Activated CD4-positive, CD25-positive, alpha-beta regulatory T cell (primary cell): ENCODE measurements around the gene HIVEP1.
"Not testable (repeated sequence)": the region's sequence is repeated elsewhere in the genome, so short reads cannot be mapped to it uniquely, and the experiment has no call there.

Source experiments
- DNase-seq, 4 experiments: peaks; one replicate each; lab custom pipeline; 2025; lab: John Stamatoyannopoulos, UW

Gene HIVEP1

GRCh38 chr6:12088531-12088930 is 76.4 kb downstream of the HIVEP1 start:
- DNase-seq: no peak

DNA sequence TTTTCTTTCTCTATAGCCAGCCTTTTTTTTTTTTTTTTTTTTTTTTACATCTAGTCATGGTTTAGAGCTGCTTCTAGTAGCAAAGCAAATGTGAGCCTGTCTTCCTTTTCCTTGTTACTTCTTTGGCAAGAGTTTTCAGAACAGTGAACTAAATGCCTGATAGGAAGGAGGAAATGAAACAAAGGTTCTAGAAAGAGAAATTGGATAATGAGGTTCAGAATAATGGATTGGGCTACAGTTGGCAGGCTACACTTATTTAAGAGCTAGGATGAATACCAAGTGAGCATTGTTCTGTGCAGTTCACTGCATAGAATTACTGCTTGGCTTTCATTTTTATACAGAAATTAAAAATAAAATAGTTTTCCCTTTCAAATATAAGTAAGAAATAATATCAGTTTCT is 78.6 kb downstream of the HIVEP1 start:
- DNase-seq: no peak

DNA sequence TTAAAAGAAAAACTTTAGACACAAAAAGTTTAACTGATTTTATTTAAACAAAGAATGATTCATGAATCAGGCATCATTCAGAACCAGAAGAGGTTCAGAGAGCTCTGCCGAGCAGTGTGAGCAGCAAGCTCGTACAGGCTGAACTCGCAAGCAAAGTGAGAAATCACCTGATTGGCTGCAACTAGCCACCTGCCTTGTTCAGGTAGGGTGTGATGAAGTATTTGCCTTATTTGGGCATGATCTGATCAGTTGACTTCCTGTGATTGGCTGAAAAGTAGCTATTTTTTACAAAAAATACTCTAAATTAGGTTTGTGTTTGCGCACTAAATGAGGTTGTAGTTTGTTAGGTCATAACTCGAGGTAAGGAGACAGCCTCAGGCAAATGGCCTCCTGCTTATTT is 80.7 kb downstream of the HIVEP1 start:
- DNase-seq: no peak

DNA sequence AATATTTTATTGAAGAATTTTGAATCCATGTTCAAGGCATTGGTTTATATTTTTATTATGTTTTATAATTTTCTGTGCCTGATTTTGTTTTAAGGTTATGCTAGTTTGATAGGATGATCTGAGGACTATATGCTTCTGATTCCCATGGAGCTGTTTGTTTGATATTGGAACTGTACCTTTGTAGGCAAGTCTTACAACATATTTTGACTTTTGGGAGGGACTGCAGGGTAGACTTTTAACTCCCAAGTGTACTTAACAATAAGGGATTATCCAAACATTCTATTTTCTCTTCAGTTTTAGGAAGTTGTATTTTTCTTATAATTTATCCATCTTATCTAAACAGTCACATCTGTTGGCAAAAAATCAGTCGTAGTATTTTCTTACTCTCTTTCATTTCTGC is 82.6 kb downstream of the HIVEP1 start:
- no peak for DNase-seq

- DNase-seq: no peak
Measured at GRCh38 chr6:12096342-12096741, 84.2 kb downstream of the HIVEP1 start.

DNA sequence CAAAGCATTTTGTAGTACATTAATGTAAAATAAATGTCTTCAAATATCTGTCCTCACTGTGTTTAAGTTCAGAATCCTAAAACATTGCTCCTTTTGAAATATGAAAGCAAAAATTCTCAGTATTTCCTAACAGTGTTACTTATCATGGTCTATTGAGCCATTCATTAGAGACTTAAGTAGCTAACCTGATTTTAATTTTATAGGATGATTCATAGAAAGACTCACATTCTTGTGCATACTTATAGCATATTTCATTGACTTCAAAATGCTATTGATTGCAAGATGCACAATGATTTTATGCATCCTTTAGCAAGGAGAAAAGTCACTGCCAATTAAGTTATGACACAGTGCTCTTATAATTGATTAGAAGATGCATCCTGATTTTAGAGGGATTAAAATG is 85.7 kb downstream of the HIVEP1 start:
- no peak for DNase-seq

- DNase-seq: no peak
Measured at GRCh38 chr6:12099623-12100338, 87.7 kb downstream of the HIVEP1 start.

DNA sequence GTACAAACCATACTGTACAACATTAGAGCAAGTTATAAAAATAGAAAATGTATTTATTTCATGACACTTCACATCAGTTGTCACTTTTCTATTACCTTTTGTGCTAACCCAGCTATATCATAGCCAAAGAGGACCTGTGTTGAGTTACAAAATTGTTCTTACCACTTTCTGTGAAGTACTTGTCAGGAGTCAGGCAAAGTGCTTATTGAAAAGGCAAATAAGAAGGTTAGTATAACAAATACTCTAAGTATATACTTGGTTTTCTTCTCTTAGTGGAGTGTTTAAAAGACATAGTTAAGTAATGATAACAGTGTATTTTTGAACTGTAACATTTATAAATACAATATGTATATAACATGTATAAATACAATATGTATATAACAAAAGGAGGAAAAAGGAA is 88.9 kb downstream of the HIVEP1 start:
- DNase-seq: no peak

DNA sequence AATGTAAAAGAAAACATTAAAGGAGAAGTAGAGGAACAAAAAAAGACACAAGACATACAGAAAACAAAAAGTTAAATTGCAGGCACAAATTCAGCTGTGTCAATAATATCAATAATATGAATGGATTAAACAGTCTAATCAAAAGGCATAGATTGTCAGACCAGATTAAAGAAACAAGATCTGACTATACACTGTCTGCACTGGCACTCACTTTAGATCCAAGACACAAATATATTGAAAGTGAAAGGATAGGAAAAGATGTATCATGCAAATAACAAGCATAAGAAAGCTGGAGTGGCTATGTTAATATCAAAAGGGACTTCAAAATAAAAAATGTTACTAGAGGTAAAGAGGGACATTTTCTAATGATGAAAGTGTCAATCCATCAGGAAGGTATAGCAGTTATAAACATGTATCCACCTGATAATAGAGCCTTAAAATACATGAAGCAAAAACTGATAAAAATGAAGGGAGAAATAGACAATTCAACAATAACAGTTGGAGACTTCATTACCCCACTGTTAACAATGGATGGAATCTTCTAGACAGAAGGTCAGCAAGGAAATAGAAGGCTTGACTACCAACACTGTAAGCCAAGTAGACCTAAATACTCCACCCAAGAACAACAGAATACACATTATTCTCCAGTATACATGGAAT is 89.7 kb downstream of the HIVEP1 start:
- DNase-seq: no peak

DNA sequence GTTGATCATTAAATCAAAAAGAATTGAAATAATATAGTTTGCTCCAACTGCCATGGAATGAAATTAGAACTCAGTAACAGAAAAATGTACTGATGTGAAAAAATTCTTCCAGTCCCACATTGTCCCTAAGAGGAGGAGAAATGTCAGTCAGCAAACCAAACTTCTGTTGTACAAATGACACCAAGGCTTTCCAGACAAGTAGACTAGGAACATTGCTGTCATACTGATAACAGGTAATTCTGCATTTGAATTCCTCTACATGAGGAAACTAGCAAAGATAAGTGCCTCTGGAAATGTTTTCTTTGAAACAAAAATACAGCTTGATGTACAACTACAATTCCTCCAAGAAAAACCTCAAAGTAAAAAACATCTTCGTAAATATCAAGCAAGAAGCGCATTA is 90.2 kb downstream of the HIVEP1 start:
- DNase-seq: no peak

- no peak for DNase-seq
Measured at GRCh38 chr6:12103158-12103557, 91.0 kb downstream of the HIVEP1 start.

GRCh38 chr6:12105271-12105670 is 93.2 kb downstream of the HIVEP1 start:
- no peak for DNase-seq

GRCh38 chr6:12108376-12108775 is 96.3 kb downstream of the HIVEP1 start:
- not testable (repeated sequence) for DNase-seq

- DNase-seq: no peak
Measured at GRCh38 chr6:12110523-12111362, 98.6 kb downstream of the HIVEP1 start.

GRCh38 chr6:12111363-12111670 is 99.2 kb downstream of the HIVEP1 start:
- no peak for DNase-seq

DNA sequence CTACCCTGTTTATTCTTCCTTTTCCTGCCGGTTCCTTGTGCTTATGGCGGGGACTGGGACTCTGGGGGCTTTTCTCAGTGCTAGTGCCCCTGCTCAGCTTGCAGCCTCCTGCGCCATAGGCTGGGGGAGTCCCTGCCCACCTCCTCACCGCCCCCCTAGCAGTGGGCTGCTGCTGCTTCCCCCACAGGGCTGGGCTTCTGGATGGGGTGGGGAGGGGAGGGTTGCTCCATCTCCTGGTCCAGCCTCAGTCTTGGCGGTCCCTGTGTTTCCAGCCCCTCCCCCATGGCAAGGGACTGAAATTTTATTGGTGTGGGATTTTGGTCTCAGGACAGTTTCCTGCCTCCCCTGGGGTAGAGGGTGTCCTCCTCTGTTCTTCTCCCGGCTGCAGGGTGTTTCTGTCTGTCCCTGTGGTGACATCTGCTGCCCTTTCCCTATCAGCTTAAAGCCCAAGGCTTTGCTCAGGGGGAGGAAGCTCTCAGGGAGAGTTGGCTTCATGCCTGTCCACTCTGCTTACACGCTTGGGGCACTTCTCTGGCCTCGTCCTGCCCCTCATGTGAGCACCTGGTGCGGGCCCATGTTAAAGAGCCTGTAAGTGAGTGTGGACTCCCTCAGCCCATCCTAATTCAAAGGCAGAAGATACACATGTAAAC is 100.6 kb downstream of the HIVEP1 start:
- DNase-seq: no peak

DNA sequence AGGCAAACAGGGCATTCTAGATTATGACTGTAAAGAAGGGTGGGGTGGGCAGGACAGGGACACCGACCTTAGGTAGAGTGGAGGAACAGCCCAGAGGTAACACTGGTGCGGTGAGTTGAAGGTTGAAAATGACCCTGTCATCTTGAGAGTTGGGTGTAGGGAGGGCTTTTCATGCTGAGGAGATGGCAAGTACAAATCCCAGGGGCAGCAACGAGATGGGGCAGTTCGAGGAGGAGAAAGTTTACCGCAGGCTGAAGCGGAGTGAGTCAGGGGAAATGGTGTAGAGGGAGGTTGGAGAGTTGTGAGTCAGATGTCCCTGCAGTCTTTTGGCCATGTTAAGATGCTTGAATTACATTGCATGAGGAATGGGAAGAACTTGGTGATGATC is 101.1 kb downstream of the HIVEP1 start:
- no peak for DNase-seq

GRCh38 chr6:12114055-12114503 is 102.0 kb downstream of the HIVEP1 start:
- DNase-seq: no peak

GRCh38 chr6:12115001-12115400 is 102.9 kb downstream of the HIVEP1 start:
- DNase-seq: no peak

DNA sequence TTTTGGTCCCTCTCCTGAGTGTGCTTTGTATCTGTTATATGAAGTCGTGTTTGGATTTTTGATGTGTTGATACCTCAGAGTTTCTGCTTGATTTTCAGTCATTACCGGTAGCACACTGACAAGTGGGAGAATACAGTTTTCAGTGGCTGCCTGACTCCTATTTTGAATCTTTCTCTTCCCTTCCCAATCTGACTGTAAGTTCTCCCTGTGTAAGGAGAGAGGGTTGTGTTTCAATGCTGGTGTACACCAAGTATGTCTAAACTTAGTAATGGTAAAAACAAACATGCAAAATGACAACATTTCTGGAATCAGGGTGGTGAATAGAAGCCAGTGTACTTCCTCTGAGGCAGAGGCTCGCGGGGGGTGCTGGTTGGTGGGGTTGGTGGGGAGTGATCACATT is 103.4 kb downstream of the HIVEP1 start:
- no peak for DNase-seq

- no peak for DNase-seq
Measured at GRCh38 chr6:12116264-12116800, 104.2 kb downstream of the HIVEP1 start.

- DNase-seq: no peak
Measured at GRCh38 chr6:12116978-12117377, 104.9 kb downstream of the HIVEP1 start.
